Measurements from ENCODE around the gene OR2T34. TPM values are rescaled to one million over a fixed set of nuclear protein-coding genes. Genes with fewer than 3 reads are reported as not detected.

OR2T34 gene
- total and polyA plus RNA-seq, 2 experiments from 2014 or later: not detected

- no peak for ATAC-seq
- H3K27ac Mint-ChIP-seq: no peak overlapping the region
- H3K9me3 Mint-ChIP-seq: peaks cover 87% of the 10 kb centered on the region
Observed at GRCh38 chr1:248590055-248590454, 15.5 kb upstream of the OR2T34 start.

More at GRCh38 chr1:248590055-248590454, 15.5 kb upstream of the OR2T34 start:
- H2AFZ ChIP-seq: no peak overlapping the region
- H3K4me1 Mint-ChIP-seq: no peaks in the 10 kb centered on the region
- no peak overlapping the region for H3K4me3 Mint-ChIP-seq
- H4K20me1 ChIP-seq (replicated peaks; ENCODE audit: insufficient read depth): no peaks in the 10 kb centered on the region
- H3K36me3 ChIP-seq (ENCODE audit: insufficient read depth): 0 out of 2 replicates have a peak, but pooled peaks cover 11% of the 10 kb centered on the region
- no peak for TF ChIP-seq STAT1 (IDR thresholded peaks at IDR 0.05; ENCODE audit: unreplicated experiment)
- TF ChIP-seq, protein P1, sequence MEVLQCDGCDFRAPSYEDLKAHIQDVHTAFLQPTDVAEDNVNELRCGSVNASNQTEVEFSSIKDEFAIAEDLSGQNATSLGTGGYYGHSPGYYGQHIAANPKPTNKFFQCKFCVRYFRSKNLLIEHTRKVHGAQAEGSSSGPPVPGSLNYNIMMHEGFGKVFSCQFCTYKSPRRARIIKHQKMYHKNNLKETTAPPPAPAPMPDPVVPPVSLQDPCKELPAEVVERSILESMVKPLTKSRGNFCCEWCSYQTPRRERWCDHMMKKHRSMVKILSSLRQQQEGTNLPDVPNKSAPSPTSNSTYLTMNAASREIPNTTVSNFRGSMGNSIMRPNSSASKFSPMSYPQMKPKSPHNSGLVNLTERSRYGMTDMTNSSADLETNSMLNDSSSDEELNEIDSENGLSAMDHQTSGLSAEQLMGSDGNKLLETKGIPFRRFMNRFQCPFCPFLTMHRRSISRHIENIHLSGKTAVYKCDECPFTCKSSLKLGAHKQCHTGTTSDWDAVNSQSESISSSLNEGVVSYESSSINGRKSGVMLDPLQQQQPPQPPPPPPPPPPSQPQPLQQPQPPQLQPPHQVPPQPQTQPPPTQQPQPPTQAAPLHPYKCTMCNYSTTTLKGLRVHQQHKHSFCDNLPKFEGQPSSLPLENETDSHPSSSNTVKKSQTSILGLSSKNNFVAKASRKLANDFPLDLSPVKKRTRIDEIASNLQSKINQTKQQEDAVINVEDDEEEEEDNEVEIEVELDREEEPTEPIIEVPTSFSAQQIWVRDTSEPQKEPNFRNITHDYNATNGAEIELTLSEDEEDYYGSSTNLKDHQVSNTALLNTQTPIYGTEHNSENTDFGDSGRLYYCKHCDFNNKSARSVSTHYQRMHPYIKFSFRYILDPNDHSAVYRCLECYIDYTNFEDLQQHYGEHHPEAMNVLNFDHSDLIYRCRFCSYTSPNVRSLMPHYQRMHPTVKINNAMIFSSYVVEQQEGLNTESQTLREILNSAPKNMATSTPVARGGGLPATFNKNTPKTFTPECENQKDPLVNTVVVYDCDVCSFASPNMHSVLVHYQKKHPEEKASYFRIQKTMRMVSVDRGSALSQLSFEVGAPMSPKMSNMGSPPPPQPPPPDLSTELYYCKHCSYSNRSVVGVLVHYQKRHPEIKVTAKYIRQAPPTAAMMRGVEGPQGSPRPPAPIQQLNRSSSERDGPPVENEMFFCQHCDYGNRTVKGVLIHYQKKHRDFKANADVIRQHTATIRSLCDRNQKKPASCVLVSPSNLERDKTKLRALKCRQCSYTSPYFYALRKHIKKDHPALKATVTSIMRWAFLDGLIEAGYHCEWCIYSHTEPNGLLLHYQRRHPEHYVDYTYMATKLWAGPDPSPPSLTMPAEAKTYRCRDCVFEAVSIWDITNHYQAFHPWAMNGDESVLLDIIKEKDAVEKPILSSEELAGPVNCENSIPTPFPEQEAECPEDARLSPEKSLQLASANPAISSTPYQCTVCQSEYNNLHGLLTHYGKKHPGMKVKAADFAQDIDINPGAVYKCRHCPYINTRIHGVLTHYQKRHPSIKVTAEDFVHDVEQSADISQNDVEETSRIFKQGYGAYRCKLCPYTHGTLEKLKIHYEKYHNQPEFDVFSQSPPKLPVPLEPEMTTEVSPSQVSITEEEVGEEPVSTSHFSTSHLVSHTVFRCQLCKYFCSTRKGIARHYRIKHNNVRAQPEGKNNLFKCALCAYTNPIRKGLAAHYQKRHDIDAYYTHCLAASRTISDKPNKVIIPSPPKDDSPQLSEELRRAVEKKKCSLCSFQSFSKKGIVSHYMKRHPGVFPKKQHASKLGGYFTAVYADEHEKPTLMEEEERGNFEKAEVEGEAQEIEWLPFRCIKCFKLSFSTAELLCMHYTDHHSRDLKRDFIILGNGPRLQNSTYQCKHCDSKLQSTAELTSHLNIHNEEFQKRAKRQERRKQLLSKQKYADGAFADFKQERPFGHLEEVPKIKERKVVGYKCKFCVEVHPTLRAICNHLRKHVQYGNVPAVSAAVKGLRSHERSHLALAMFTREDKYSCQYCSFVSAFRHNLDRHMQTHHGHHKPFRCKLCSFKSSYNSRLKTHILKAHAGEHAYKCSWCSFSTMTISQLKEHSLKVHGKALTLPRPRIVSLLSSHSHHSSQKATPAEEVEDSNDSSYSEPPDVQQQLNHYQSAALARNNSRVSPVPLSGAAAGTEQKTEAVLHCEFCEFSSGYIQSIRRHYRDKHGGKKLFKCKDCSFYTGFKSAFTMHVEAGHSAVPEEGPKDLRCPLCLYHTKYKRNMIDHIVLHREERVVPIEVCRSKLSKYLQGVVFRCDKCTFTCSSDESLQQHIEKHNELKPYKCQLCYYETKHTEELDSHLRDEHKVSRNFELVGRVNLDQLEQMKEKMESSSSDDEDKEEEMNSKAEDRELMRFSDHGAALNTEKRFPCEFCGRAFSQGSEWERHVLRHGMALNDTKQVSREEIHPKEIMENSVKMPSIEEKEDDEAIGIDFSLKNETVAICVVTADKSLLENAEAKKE (CRISPR knock-in tag; IDR thresholded peaks at IDR 0.05): no peak
- no peak for TF ChIP-seq ZNF331 (CRISPR knock-in tag; IDR thresholded peaks at IDR 0.05; ENCODE audit: low read depth)
- no peak for TF ChIP-seq CREB1 (CRISPR knock-in tag; IDR thresholded peaks at IDR 0.05; ENCODE audit: low read depth)
- TF ChIP-seq, protein P2, sequence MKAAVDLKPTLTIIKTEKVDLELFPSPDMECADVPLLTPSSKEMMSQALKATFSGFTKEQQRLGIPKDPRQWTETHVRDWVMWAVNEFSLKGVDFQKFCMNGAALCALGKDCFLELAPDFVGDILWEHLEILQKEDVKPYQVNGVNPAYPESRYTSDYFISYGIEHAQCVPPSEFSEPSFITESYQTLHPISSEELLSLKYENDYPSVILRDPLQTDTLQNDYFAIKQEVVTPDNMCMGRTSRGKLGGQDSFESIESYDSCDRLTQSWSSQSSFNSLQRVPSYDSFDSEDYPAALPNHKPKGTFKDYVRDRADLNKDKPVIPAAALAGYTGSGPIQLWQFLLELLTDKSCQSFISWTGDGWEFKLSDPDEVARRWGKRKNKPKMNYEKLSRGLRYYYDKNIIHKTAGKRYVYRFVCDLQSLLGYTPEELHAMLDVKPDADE (IDR thresholded peaks at IDR 0.05): no peak
- TF ChIP-seq EZH2phosphoT487 (IDR thresholded peaks at IDR 0.05; ENCODE audit: unreplicated experiment): no peak
- no peak for TF ChIP-seq REST (IDR thresholded peaks at IDR 0.05; ENCODE audit: unreplicated experiment)
- no peak for TF ChIP-seq POLR2AphosphoS5 (IDR thresholded peaks at IDR 0.05; ENCODE audit: low read depth)
- no peak for TF ChIP-seq CTCF (conservative IDR thresholded peaks at IDR 0.05; ENCODE audit: low read depth in 2 of 2)
- TF ChIP-seq NANOG (IDR thresholded peaks at IDR 0.05; ENCODE audit: borderline replicate concordance): no peak
- no peak for TF ChIP-seq ZNF114 (CRISPR knock-in tag; IDR thresholded peaks at IDR 0.05)
- no peak for TF ChIP-seq JUNB (IDR thresholded peaks at IDR 0.05; ENCODE audit: unreplicated experiment)
- TF ChIP-seq EZH2 (IDR thresholded peaks at IDR 0.05; ENCODE audit: low read depth, unreplicated experiment): no peak
- peaks cover 4% of the 10 kb centered on the region for H3K27me3 Mint-ChIP-seq (ENCODE audit: insufficient read depth, low read depth, poor library complexity)
- H3K27me3 ChIP-seq (ENCODE audit: insufficient read depth): no peaks in the 10 kb centered on the region
- H3F3A ChIP-seq (replicated peaks; ENCODE audit: low read depth): no peaks in the 10 kb centered on the region
- no peaks in the 10 kb centered on the region for H3K9me2 ChIP-seq (ENCODE audit: insufficient read depth)
- H3K27ac ChIP-seq (ENCODE audit: low read depth): no peak overlapping the region
- no peak overlapping the region for H3K4me2 ChIP-seq
- H3K4me1 ChIP-seq (ENCODE audit: insufficient read depth): no peaks in the 10 kb centered on the region
- peaks cover 21% of the 10 kb centered on the region; the same call in 2 of the 3 replicates for H3K36me3 Mint-ChIP-seq (ENCODE audit: low read depth)
- no peak for DNase-seq (ENCODE audit: low spot score)
- no peaks in the 10 kb centered on the region for H3K79me2 ChIP-seq (replicated peaks; ENCODE audit: insufficient read depth)
- no peak overlapping the region for H3K4me3 ChIP-seq
